WTC11 (cell line): ENCODE measurements around the gene CLK2. TPM values are rescaled to one million over a fixed set of nuclear protein-coding genes. Genes with fewer than 3 reads are reported as not detected.
A peak's percentile ranks its signal among the peaks of the same experiment; 100 is the strongest.

Source experiments
- ATAC-seq: fragments of 200-7000 bp; cut with Tn5 transposase; 2 replicates; pipeline ENCODE4 v1.10.0; 2021; ENCODE audit warnings: mild to moderate bottlenecking, moderate library complexity
- CTCF ChIA-PET: fragments of 300-600 bp; sonication (Branson Sonifier 250); formaldehyde crosslinking; loops from one replicate; lab custom pipeline; 2021; ENCODE audit warnings: antibody characterized with exemption; lab: Charles Lee
- POLR2A ChIA-PET: fragments of 350-600 bp; sonication (Branson Sonifier 250); formaldehyde crosslinking; loops from one replicate; lab custom pipeline; 2021; ENCODE audit warnings: antibody characterized with exemption; lab: Charles Lee
- DNase-seq: peaks from one replicate; pipeline ENCODE4 v3.0.0; 2021; ENCODE audit warnings: low spot score
- H3K27ac Mint-ChIP-seq: 2 replicates; pipeline ENCODE4 v1.8.0; 2021; ENCODE audit warnings: mixed read lengths
- H3K27me3 Mint-ChIP-seq: 2 replicates; pipeline ENCODE4 v1.8.0; 2021; ENCODE audit warnings: low read depth, mild to moderate bottlenecking, moderate library complexity, mixed read lengths
- H3K36me3 Mint-ChIP-seq: 2 replicates; pipeline ENCODE4 v1.8.0; 2021; ENCODE audit warnings: mixed read lengths
- H3K4me1 Mint-ChIP-seq: 2 replicates; pipeline ENCODE4 v1.8.0; 2022; ENCODE audit warnings: mixed read lengths
- H3K4me3 Mint-ChIP-seq: 2 replicates; pipeline ENCODE4 v1.8.0; 2021; ENCODE audit warnings: mild to moderate bottlenecking, moderate library complexity, mixed read lengths
- H3K9me3 Mint-ChIP-seq: 2 replicates; pipeline ENCODE4 v1.8.0; 2021; ENCODE audit warnings: mixed read lengths
- AFF4 ChIP-seq: sonication (generic); formaldehyde crosslinking; IDR thresholded peaks from 2 replicates; pipeline ENCODE4 v1.8.1; 2023; ENCODE audit warnings: mild to moderate bottlenecking, missing genetic modification reagents, borderline replicate concordance
- ATF1 ChIP-seq: sonication (generic); formaldehyde crosslinking; IDR thresholded peaks from 2 replicates; pipeline ENCODE4 v1.8.1; 2023; ENCODE audit warnings: mild to moderate bottlenecking, moderate library complexity, missing genetic modification reagents
- E2F4 ChIP-seq: sonication (generic); formaldehyde crosslinking; IDR thresholded peaks from 2 replicates; pipeline ENCODE4 v1.8.1; 2022; ENCODE audit warnings: low read depth, mild to moderate bottlenecking, moderate library complexity, missing genetic modification reagents, borderline replicate concordance
- ERG ChIP-seq: fragments of 250-450 bp; sonication (Bioruptor Pico); IDR thresholded peaks from 2 replicates; pipeline ENCODE4 v1.8.0; 2021; ENCODE audit warnings: mild to moderate bottlenecking
- ESRRA ChIP-seq: sonication (generic); formaldehyde crosslinking; IDR thresholded peaks from 2 replicates; pipeline ENCODE4 v1.8.1; 2022; ENCODE audit warnings: mild to moderate bottlenecking, missing genetic modification reagents, borderline replicate concordance
- FOXK1 ChIP-seq: sonication (generic); formaldehyde crosslinking; IDR thresholded peaks from 2 replicates; pipeline ENCODE4 v1.8.0; 2022; ENCODE audit warnings: mild to moderate bottlenecking, moderate library complexity, missing genetic modification reagents
- GABPB1 ChIP-seq: sonication (generic); formaldehyde crosslinking; IDR thresholded peaks from 2 replicates; pipeline ENCODE4 v1.8.1; 2023; ENCODE audit warnings: mild to moderate bottlenecking, missing genetic modification reagents
- IRF2 ChIP-seq: sonication (generic); formaldehyde crosslinking; IDR thresholded peaks from 2 replicates; pipeline ENCODE4 v1.8.0; 2022; ENCODE audit warnings: low read depth, missing genetic modification reagents, borderline replicate concordance
- JUN ChIP-seq: sonication (generic); formaldehyde crosslinking; IDR thresholded peaks from 2 replicates; pipeline ENCODE4 v1.8.0; 2023; ENCODE audit warnings: mild to moderate bottlenecking, missing genetic modification reagents
- KAT7 ChIP-seq: sonication (generic); formaldehyde crosslinking; IDR thresholded peaks from 2 replicates; pipeline ENCODE4 v1.8.1; 2023; ENCODE audit warnings: missing genetic modification reagents, mild to moderate bottlenecking, borderline replicate concordance
- NFATC4 ChIP-seq: fragments of 250-450 bp; sonication (Bioruptor Pico); IDR thresholded peaks from 2 replicates; pipeline ENCODE4 v1.9.0; 2021; ENCODE audit warnings: mild to moderate bottlenecking
- NR2C2 ChIP-seq: sonication (generic); formaldehyde crosslinking; IDR thresholded peaks from 2 replicates; pipeline ENCODE4 v1.8.0; 2022; ENCODE audit warnings: mild to moderate bottlenecking, missing genetic modification reagents
- NR3C1 ChIP-seq: sonication (generic); formaldehyde crosslinking; conservative IDR thresholded peaks from 2 replicates; pipeline ENCODE4 v1.8.1; 2023; ENCODE audit warnings: low read depth, mild to moderate bottlenecking, missing genetic modification reagents
- PRRX2 ChIP-seq: fragments of 250-450 bp; sonication (Bioruptor Pico); IDR thresholded peaks from 2 replicates; pipeline ENCODE4 v1.8.0; 2021; ENCODE audit warnings: mild to moderate bottlenecking
- RELA ChIP-seq: sonication (generic); formaldehyde crosslinking; IDR thresholded peaks from 2 replicates; pipeline ENCODE4 v1.8.1; 2022; ENCODE audit warnings: missing genetic modification reagents, mild to moderate bottlenecking, borderline replicate concordance
- SMAD3 ChIP-seq: sonication (generic); formaldehyde crosslinking; IDR thresholded peaks from 2 replicates; pipeline ENCODE4 v1.8.0; 2022; ENCODE audit warnings: missing genetic modification reagents, mild to moderate bottlenecking, borderline replicate concordance
- SP1 ChIP-seq: sonication (generic); formaldehyde crosslinking; conservative IDR thresholded peaks from 2 replicates; pipeline ENCODE4 v1.8.1; 2022; ENCODE audit warnings: missing genetic modification reagents
- STAT6 ChIP-seq: sonication (generic); formaldehyde crosslinking; conservative IDR thresholded peaks from 2 replicates; pipeline ENCODE4 v1.8.1; 2023; ENCODE audit warnings: mild to moderate bottlenecking, low read depth, missing genetic modification reagents, moderate library complexity
- ZBTB21 ChIP-seq: sonication (generic); formaldehyde crosslinking; IDR thresholded peaks from 2 replicates; pipeline ENCODE4 v1.8.1; 2023; ENCODE audit warnings: mild to moderate bottlenecking, missing genetic modification reagents, borderline replicate concordance
- ZNF121 ChIP-seq: sonication (generic); formaldehyde crosslinking; IDR thresholded peaks from 2 replicates; pipeline ENCODE4 v1.8.0; 2023; ENCODE audit warnings: missing genetic modification reagents
- ZNF232 ChIP-seq: sonication (generic); formaldehyde crosslinking; IDR thresholded peaks from 2 replicates; pipeline ENCODE4 v1.8.0; 2022; ENCODE audit warnings: mild to moderate bottlenecking, missing genetic modification reagents
- ZNF263 ChIP-seq: sonication (generic); formaldehyde crosslinking; IDR thresholded peaks from 2 replicates; pipeline ENCODE4 v1.8.1; 2022; ENCODE audit warnings: low read depth, mild to moderate bottlenecking, moderate library complexity, missing genetic modification reagents
- ZNF396 ChIP-seq: fragments of 250-450 bp; sonication (Bioruptor Pico); IDR thresholded peaks from 2 replicates; pipeline ENCODE4 v1.8.0; 2021; ENCODE audit warnings: mild to moderate bottlenecking, moderate library complexity, borderline replicate concordance
- total RNA-seq: library from RNA; stranded (reverse); gene quantifications from 3 replicates; pipeline ENCODE4 v1.2.3, GENCODE V29; 2021

Gene CLK2
- total RNA-seq, 1 experiment from 2014 or later: 74.4 TPM

GRCh38 chr1:155263067-155263466, 10.2 kb downstream of the CLK2 start (continued):
- TF ChIP-seq ZNF263 (CRISPR knock-in tag) (no peak), AFF4 (CRISPR knock-in tag) (no peak)

GRCh38 chr1:155261852-155262673, 11.2 kb downstream of the CLK2 start, which contains the start of gene SCAMP3:
Gene SCAMP3, minus strand, starts transcription at chr1:155262360. Its CDS starts 209 bp downstream, at chr1:155262151.
- H3K27ac Mint-ChIP-seq: peak within 1 kb of the TSS; percentile 97
- H3K27me3 Mint-ChIP-seq: no peaks in the 10 kb centered on the region
- peak within 1 kb of the TSS; percentile 96 for H3K4me3 Mint-ChIP-seq
- ChIA-PET CTCF (interaction anchor here (0.6 to 6.1 kb wide), 7 partner anchors 11 to 95 kb away, joined by 3 to 130 read pairs (median 4); partner anchors contain the start of genes HCN3 and KRTCAP2), POLR2A (interaction anchor here (0.6 to 1.8 kb wide), 8 partner anchors 11 to 277 kb away, joined by 3 to 11 read pairs (median 4); partner anchors contain the start of genes CLK2, FDPS, HCN3 and KRTCAP2)
- peaks cover 61% of the 10 kb centered on the region for H3K36me3 Mint-ChIP-seq
- H3K4me1 Mint-ChIP-seq: peaks cover 14% of the 10 kb centered on the region
- H3K9me3 Mint-ChIP-seq: no peaks in the 10 kb centered on the region
- ATAC-seq (peak; percentile 94), DNase-seq (peak; percentile 92)
- TF ChIP-seq ZNF396 (no peak), NFATC4 (peak; percentile 97), STAT6 (CRISPR knock-in tag) (no peak), PRRX2 (CRISPR knock-in tag) (peak; percentile 98), ESRRA (CRISPR knock-in tag) (peak; percentile 77; the same call in 1 of the 2 replicates), ZNF121 (CRISPR knock-in tag) (no peak), IRF2 (CRISPR knock-in tag) (no peak), SP1 (CRISPR knock-in tag) (peak; percentile 82), E2F4 (CRISPR knock-in tag) (no peak), ATF1 (peak; percentile 79; the same call in 1 of the 2 replicates), JUN (CRISPR knock-in tag) (no peak), KAT7 (CRISPR knock-in tag) (no peak), ZBTB21 (no peak), FOXK1 (CRISPR knock-in tag) (peak; percentile 68), NR2C2 (CRISPR knock-in tag) (no peak), SMAD3 (CRISPR knock-in tag) (peak; percentile 77; the same call in 1 of the 2 replicates), RELA (CRISPR knock-in tag) (peak; percentile 66; the same call in 1 of the 2 replicates), ZNF232 (0 out of 2 replicates have a peak, but pooled peaks have one; percentile 60), ERG (CRISPR knock-in tag) (peak; percentile 96), GABPB1 (CRISPR knock-in tag) (peak; percentile 65; the same call in 1 of the 2 replicates), NR3C1 (CRISPR knock-in tag) (no peak)
